ENCODE data around the gene IFFO2. TPM values are rescaled to one million over a fixed set of nuclear protein-coding genes. Genes with fewer than 3 reads are reported as not detected.

Gene IFFO2
- total RNA-seq, 1 experiment from 2014 or later, result 18.7 TPM

- H3K36me3 ChIP-seq (ENCODE audit: control insufficient read depth, insufficient read depth, low read length), result no peaks in the 10 kb centered on the region
- no TSS peak for BruUV-seq (replicated peaks)
- no peak for TF ChIP-seq CTCF (IDR thresholded peaks at IDR 0.05; ENCODE audit: insufficient read depth in 1 of 2, low read depth in 1 of 2, low read length in 1 of 2, severe bottlenecking in 1 of 2, unreplicated experiment in 1 of 2)
- no peak for DNase-seq
- peak overlapping the region; percentile 86 for H3K4me3 ChIP-seq (ENCODE audit: low read depth, low read length)
- peaks cover 6% of the 10 kb centered on the region for H3K4me1 ChIP-seq
- Mint-ChIP-seq H3K27ac (ENCODE audit: unreplicated experiment) (peak overlapping the region; percentile 98), H3K4me1 (ENCODE audit: low read depth, unreplicated experiment) (no peaks in the 10 kb centered on the region), H3K27me3 (ENCODE audit: insufficient read depth, unreplicated experiment) (no peaks in the 10 kb centered on the region), H3K9me3 (ENCODE audit: unreplicated experiment) (no peaks in the 10 kb centered on the region), H3K36me3 (ENCODE audit: insufficient read depth, unreplicated experiment) (peaks cover 11% of the 10 kb centered on the region), H3K4me3 (ENCODE audit: unreplicated experiment) (peak overlapping the region; percentile 99)
- POLR2A ChIA-PET, result interaction anchor here (0.5 kb wide), 1 partner anchor 150 kb away, joined by 3 read pairs; no protein-coding TSS in a partner anchor
- CTCF ChIA-PET, result interaction anchor here (0.8 to 1.4 kb wide), 7 partner anchors 11 to 583 kb away, joined by 3 to 11 read pairs (median 4); partner anchors contain the start of gene CAPZB
- no peaks in the 10 kb centered on the region for H3K9me3 ChIP-seq
- H3K27me3 ChIP-seq (replicated peaks; ENCODE audit: control insufficient read depth, insufficient read depth, low read length), result no peaks in the 10 kb centered on the region
- intact Hi-C loops (cut with micrococcal nuclease; ENCODE audit: unreplicated experiment), result loop anchor here (2.0 to 5.0 kb wide), 2 partner anchors 17 to 55 kb away; partner anchors contain the start of gene IFFO2
These were observed 54.4 kb downstream of the IFFO2 start for GRCh38 chr1:18901952-18902522.

GRCh38 chr1:18901147-18901951 is 55.1 kb downstream of the IFFO2 start:
- Mint-ChIP-seq H3K27ac (ENCODE audit: unreplicated experiment) (peak overlapping the region; percentile 98), H3K9me3 (ENCODE audit: unreplicated experiment) (no peaks in the 10 kb centered on the region), H3K4me3 (ENCODE audit: unreplicated experiment) (peak overlapping the region; percentile 99), H3K4me1 (ENCODE audit: low read depth, unreplicated experiment) (no peaks in the 10 kb centered on the region), H3K36me3 (ENCODE audit: insufficient read depth, unreplicated experiment) (peaks cover 11% of the 10 kb centered on the region), H3K27me3 (ENCODE audit: insufficient read depth, unreplicated experiment) (no peaks in the 10 kb centered on the region)
- no peak for DNase-seq
- no peak for TF ChIP-seq CTCF (IDR thresholded peaks at IDR 0.05; ENCODE audit: insufficient read depth in 1 of 2, low read depth in 1 of 2, low read length in 1 of 2, severe bottlenecking in 1 of 2, unreplicated experiment in 1 of 2)
- POLR2A ChIA-PET, result interaction anchor here (0.6 kb wide), 1 partner anchor 151 kb away, joined by 6 read pairs; no protein-coding TSS in a partner anchor
- Histone ChIP-seq H3K9me3 (no peaks in the 10 kb centered on the region), H3K4me3 (ENCODE audit: low read depth, low read length) (peak overlapping the region; percentile 86), H3K27me3 (replicated peaks; ENCODE audit: control insufficient read depth, insufficient read depth, low read length) (no peaks in the 10 kb centered on the region), H3K36me3 (ENCODE audit: control insufficient read depth, insufficient read depth, low read length) (no peaks in the 10 kb centered on the region), H3K4me1 (peaks cover 13% of the 10 kb centered on the region)
- CTCF ChIA-PET, result interaction anchor here (0.6 to 0.9 kb wide), 3 partner anchors 15 to 213 kb away, joined by 3 to 4 read pairs (median 3); no protein-coding TSS in a partner anchor
- intact Hi-C loops (cut with micrococcal nuclease; ENCODE audit: unreplicated experiment), result loop anchor here (5.0 kb wide), 1 partner anchor 56 kb away; the partner anchor contains the start of gene IFFO2
- BruUV-seq (replicated peaks), result TSS peak; percentile 36

- H3K4me3 ChIP-seq (ENCODE audit: low read depth, low read length), result no peak overlapping the region
- POLR2A ChIA-PET, result no interaction called here
- Mint-ChIP-seq H3K9me3 (ENCODE audit: unreplicated experiment) (no peaks in the 10 kb centered on the region), H3K4me1 (ENCODE audit: low read depth, unreplicated experiment) (no peaks in the 10 kb centered on the region), H3K27ac (ENCODE audit: unreplicated experiment) (no peak overlapping the region), H3K36me3 (ENCODE audit: insufficient read depth, unreplicated experiment) (peaks cover 12% of the 10 kb centered on the region), H3K4me3 (ENCODE audit: unreplicated experiment) (no peak overlapping the region), H3K27me3 (ENCODE audit: insufficient read depth, unreplicated experiment) (no peaks in the 10 kb centered on the region)
- intact Hi-C loops (cut with micrococcal nuclease; ENCODE audit: unreplicated experiment), result loop anchor here (5.0 kb wide), 1 partner anchor 57 kb away; the partner anchor contains the start of gene IFFO2
- H3K9me3 ChIP-seq, result no peaks in the 10 kb centered on the region
- peaks cover 23% of the 10 kb centered on the region for H3K4me1 ChIP-seq
- H3K36me3 ChIP-seq (ENCODE audit: control insufficient read depth, insufficient read depth, low read length), result no peaks in the 10 kb centered on the region
- BruUV-seq (replicated peaks), result no TSS peak
- CTCF ChIA-PET, result interaction anchor here (0.9 to 1.0 kb wide), 2 partner anchors 13 to 14 kb away, joined by 3 read pairs; no protein-coding TSS in a partner anchor
- no peak for DNase-seq
- no peaks in the 10 kb centered on the region for H3K27me3 ChIP-seq (replicated peaks; ENCODE audit: control insufficient read depth, insufficient read depth, low read length)
- no peak for TF ChIP-seq CTCF (IDR thresholded peaks at IDR 0.05; ENCODE audit: insufficient read depth in 1 of 2, low read depth in 1 of 2, low read length in 1 of 2, severe bottlenecking in 1 of 2, unreplicated experiment in 1 of 2)
These were observed 56.1 kb downstream of the IFFO2 start for GRCh38 chr1:18900303-18900841.
